Measurements from ENCODE around the gene HECTD1. TPM values are rescaled to one million over a fixed set of nuclear protein-coding genes. Genes with fewer than 3 reads are reported as not detected.
"Not testable (repeated sequence)": the region's sequence is repeated elsewhere in the genome, so short reads cannot be mapped to it uniquely, and the experiment has no call there.

Gene HECTD1
- total RNA-seq, 1 experiment from 2014 or later: 110 TPM

DNA sequence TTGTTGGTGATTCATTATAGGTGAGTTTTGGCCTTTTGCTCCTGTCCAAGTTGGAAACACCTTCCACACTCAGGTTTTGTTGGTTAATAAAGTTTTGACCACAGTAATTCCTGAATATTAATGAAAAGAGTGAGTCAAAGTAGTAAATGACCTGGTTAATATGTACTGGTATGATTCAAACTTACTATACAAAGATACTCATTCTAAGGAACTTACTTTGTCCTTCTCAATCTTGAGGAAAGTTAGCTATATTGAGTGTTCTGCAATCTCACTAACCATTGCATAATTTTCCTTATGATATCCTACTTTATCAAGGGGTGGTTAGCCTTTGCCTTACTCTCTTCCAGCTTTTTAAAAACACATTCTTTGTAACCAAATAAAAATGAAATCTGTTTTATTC is 20.9 kb upstream of the HECTD1 start:
- peak; percentile 29 for DNase-seq (ENCODE audit: low read depth)

- DNase-seq (ENCODE audit: low read depth): no peak
Measured at GRCh38 chr14:31224808-31225207, 17.2 kb upstream of the HECTD1 start.

DNA sequence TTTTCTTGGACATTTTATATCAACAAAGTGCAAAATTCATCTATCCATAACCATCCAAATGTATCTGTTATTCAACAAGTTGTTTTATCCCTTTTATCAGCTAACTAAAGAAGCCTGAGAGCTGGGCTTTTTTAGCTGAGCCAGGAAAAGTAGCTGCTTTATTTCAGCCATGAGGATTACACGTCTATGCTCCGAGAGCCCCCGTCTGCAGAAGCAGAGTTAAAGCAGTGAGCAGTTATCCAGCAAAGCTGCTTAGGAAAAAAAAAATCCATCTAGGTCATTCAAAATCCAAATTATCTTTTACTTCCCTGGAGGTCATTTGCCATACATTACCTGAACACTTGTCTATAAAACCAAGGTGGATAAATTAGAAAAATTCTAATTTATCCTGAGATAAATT is 15.7 kb upstream of the HECTD1 start:
- DNase-seq (ENCODE audit: low read depth): no peak

DNA sequence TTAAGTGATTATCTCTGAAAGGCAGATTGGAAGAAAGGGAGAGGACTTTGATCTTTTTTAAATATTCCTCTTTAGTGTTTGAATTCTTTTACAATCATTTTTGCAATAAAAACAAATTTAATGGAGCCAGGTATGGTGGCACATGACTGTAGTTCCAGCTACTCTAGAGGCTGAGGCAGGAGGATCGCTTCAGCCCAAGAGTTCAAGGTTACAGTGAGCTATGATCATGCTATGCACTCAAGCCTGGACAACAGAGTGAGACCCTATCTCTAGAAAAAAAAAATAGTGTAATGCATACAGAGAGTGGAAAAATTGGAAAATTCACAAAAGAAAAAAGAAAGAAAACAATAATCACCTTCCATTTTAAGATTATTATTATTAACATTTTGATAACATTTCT is 15.2 kb upstream of the HECTD1 start:
- no peak for DNase-seq (ENCODE audit: low read depth)

DNA sequence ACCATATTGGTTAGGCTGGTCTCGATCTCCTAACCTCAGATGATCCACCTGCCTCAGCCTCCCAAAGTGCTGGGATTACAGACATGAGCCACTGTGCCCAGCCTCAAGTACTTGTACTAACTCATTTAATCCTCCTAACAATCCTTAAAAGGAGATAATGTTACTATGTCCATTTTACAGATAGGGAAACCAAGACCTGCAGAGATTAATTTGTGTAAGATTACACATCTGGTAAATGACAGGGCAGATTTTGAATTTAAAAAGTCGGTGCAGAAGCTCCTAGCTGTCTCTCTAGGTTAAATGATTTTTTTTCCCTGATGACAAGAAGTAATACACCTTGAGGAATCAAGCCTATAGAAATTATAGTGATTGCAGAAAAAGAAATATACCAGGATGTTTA is 13.7 kb upstream of the HECTD1 start:
- no peak for DNase-seq (ENCODE audit: low read depth)

GRCh38 chr14:31219169-31219568 is 11.6 kb upstream of the HECTD1 start:
- peak; percentile 3 for DNase-seq (ENCODE audit: low read depth)

DNA sequence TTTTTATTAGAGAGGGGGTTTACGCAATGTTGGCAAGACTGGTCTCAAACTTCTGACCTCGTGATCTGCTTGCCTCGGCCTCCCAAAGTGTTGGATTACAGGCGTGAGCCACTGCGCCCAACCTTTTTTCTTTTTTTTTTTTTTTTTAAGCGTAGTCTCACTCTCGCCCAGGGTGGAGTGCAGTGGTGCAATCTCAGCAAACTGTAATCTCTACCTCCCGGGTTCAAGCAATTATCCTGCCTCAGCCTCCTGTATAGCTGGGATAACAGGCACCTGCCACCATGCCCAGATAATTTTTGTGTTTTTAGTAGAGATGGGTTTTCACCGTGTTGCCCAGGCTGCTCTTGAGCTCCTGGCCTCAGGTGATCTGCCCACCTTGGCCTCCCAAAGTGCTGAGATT is 8.8 kb upstream of the HECTD1 start:
- no peak for DNase-seq (ENCODE audit: low read depth)

GRCh38 chr14:31212893-31213292 is 5.3 kb upstream of the HECTD1 start:
- DNase-seq (ENCODE audit: low read depth): no peak

DNA sequence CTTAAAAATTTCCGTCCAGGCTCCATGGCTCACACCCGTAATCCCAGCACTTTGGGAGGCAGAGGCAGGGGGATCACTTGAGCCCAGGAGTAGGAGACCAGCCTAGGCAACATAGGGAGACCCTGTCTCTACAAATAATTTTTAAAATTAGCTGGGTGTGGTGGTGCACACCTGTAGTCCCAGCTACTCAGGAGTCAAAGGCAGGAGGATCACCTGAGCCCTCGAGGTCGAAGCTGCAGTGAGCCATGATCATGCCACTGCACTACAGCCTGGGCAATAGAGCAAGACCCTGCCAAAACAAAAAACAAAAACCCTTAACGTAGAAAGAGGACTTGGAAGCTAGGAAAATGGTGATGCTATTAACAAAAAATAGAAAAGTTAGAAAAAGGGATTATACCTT is 2.0 kb upstream of the HECTD1 start:
- DNase-seq (ENCODE audit: low read depth): no peak

DNA sequence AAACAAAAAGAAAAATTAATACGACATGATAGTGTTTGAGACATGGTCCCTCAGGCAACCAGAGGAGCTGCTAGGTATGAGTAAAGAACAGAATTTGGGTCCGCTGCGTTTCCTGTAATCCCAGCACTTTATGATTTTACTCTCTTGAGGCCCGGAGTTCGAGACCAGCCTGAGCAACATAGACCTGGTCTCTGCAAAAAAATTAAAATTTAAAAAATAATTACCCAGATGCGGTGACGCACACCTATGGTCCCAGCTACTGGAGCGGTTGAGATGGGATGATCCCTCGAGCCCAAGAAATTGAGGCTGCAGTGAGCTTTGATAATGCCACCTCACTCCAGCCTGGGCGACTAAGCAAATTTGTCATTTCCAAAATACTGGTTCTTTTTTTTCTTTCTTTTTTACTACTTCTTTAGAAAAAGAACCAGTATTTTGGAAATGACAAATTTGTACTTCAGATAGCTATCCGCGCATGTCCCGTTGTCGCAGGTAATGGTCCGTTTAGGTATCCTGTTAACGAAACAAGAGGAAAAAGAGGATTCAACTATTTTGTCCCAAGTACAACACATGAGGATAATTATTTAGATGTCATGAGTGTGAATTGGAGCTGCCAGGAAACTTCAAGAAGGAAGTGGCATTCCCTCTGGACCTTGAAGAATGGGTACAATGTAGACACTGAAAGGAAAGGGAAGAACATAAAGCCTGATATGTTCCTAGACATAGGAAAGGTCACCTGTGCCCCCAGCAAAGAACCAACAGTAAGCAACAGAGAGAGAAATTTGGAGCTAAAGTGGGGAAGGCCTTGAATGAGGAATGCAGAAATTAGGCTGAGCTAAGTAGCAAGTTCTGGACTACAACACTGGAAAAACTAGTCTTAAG is 1.2 kb upstream of the HECTD1 start:
- DNase-seq (ENCODE audit: low read depth): no peak

DNA sequence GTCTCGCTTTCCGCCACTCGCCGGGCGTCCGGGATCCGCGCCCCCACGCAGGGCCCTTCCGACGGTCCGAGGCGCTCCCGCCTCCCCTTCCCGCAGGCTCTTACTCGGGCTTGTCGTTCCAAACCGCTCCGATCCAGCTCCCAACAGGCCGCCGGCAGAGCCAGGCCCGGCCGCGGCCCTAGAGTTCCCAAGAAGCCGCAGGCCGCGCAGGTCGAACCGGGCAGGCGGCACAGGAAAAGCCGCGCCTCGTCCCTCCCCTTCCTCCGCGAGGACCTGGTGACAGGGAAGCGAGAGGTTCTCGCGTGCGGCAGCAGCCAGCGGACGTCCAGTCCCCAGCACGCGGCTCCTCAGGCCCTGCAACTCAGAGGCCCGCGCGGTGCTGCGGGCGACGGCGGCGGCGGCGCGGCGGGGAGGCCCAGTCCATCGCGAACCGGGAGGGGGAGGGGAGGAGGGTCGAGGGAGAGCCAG is 272 bp downstream of the HECTD1 start:
- peak; percentile 81 for DNase-seq (ENCODE audit: low read depth)

DNA sequence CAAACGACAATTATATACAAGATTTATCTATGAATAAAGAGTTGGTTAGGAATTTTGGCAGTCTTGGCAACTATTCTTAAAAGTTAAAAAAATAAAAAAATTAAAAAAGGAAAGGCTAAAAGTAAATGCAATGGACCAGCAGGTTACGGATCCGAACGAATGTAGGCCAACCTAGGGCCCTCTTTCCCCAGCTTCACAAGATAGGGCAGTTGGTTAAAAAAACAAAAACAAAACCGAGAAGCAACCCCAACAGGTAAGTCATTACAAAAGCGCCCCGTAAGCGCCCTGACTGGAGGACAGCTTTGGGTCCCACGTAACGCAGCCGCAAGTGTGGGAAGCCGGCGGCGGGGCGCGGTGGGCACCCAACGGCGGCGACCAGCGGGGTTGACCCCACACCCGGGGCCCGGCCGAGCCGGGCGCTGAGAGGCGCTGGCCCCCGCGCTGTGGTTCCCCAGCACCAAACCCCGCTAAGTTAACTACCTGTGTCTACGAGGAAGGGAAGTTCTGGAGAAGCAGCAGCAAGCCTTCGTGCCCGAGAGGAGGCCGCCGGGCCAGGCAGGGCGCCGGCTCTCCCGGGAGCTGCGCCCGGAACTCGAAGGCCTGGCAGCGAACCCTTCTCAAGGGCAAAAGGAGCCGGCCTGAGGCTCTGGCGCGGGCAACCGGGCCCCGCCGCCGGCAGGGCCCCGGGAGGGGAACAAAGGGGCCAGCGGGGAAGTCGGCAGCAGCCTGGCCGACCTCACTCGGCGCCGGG is 882 bp downstream of the HECTD1 start:
- DNase-seq (ENCODE audit: low read depth): peak; percentile 44

DNA sequence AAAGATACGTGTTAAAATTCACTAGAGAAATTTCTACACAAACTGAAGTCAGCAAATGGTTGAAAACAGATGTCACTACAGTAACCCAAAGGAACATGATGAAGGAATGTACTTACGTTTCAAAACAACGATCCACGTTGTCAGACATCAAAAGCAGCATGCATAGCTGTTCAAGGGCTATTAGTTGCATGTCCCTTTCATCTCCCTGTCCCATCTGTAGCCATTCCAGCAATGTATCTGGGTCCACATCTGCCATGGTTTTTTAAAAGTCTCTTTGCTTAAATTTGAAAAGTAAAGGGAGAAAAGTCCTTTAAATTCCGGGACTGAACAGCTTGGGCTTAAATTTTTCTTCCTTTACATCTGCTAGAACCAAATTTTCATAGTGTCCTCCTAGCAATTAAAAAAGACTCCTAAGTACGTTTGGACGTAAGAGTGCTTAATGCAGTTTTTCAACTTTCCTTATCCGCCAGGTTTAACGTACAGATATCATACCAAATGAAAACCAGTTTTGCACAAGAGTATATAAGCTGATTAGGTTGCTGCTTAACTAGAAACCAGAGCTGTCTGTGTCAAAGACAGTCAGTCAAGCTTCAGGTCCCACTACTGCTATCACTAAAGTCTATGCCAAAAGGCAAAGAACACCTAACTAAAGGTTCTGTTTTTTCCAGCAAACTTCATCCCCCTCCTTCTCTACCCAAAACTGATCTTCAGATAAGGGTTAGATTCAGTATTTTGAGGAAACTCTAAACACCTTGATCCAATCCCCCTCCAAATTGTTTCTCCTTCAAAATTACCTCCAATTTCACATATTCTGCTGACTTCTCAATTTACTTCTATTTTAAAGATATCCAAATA is 1.7 kb downstream of the HECTD1 start:
- peak; percentile 43 for DNase-seq (ENCODE audit: low read depth)

DNA sequence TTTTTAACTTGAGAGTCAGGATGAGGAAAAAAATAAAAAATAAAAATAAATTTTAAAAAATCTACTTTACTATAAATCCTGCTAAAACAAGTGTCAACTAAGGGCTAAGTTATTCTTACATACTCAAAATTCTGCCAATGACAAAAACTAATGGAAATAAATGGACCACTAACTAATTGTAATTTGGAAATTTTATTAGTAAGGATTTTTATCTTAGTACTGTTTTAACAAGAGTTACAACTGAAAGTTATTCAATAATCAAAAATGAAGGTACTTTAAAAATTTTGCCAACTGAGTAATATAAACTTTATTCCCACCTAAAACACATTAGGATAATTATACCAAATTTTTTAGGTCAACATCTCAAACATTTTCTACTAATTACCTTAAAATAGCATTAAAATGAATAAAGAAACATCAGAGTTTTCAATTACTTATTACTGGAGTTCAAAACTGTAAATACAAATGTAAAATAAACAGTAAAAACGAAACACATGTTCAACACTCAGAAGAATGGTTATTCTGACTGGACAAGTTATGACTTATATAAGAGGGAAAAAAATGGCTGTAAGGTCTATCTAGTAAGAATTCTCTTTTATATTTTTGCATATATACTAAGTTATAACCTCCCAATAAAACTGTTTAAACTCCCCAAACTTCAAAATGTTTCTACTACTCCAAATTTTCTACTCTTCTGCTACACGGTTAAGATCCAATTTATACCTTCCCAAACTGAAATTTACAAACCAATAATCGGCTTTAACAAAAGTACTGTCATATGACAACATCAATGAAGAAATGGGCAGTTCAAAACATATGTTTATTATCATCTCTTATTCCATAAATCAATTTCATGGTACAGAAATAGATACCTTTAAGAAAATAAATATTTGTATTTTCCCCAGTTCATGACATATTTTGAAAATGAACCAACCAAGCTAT is 2.7 kb downstream of the HECTD1 start:
- no peak for DNase-seq (ENCODE audit: low read depth)

DNA sequence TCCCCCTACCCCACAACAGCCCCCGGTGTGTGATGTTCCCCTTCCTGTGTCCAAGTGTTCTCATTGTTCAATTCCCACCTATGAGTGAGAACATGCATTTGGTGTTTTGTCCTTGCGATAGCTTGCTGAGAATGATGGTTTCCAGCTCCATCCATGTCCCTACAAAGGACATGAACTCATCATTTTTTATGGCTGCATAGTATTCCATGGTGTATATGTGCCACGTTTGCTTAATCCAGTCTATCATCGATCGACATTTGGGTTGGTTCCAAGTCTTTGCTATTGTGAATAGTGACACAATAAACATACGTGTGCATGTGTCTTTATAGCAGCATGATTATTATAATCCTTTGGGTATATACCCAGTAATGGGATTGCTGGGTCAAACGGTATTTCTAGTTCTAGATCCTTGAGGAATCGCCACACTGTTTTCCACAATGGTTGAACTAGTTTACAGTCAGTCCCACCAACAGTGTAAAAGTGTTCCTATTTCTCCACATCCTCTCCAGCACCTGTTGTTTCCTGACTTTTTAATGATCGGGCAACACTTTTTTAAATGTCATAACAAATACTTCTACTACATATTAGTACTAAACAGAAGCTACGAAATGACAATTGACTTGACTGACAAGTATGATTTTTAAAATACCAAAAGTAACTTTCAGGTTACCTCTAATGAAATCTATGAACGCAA is 3.5 kb downstream of the HECTD1 start:
- not testable (repeated sequence) for DNase-seq (ENCODE audit: low read depth)

- no peak for DNase-seq (ENCODE audit: low read depth)
Measured at GRCh38 chr14:31203414-31203742, 4.2 kb downstream of the HECTD1 start.

- DNase-seq (ENCODE audit: low read depth): no peak
Measured at GRCh38 chr14:31201111-31201510, 6.5 kb downstream of the HECTD1 start.

DNA sequence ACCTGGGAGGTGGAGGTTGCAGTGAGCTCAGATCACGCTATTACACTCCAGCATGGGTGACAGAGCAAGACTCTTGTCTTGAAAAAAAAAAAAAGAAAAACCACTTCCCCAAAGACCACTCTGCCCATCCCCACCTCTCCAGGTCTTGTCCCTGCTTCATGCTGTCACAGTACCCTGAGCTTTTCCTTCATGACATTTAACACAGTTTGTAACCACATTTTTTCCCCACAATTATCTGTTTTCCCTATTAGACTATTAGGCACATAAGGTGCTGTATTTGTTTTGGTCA is 6.9 kb downstream of the HECTD1 start:
- DNase-seq (ENCODE audit: low read depth): no peak

- DNase-seq (ENCODE audit: low read depth): no peak
Measured at GRCh38 chr14:31197671-31198070, 9.9 kb downstream of the HECTD1 start.

DNA sequence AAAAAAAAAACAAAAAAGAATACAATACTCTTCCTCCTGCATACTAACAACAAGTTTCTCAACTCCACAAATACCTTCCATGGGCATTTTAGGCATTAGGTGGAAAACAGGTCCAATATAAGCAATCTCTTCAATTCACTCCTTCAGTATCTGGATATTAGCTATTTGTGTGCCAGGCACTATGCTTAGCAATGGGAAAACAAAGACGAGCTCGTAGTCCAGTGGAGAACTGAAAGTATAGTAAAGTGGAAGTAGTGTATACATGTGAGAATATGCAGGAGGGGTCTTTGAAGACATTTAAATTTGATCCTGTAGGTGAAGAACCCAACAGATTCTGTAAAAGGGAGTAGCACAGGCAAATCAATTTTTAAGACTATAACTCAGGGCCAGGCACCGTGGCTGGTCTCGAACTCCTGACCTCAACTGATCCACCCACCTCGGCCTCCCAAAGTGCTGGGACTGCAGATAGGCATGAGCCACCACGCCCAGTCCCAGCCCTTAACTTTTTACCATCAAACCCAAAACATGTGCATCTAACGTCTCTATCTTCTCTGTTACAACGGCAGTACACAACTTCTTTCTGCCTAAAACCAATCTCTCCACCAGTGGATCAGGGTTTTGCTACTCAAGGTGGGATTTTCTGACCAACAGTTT is 10.6 kb downstream of the HECTD1 start:
- DNase-seq (ENCODE audit: low read depth): no peak

Data from M059J (cell line).